Measurements from ENCODE around the gene MUCL3. TPM values are rescaled to one million over a fixed set of nuclear protein-coding genes. Genes with fewer than 3 reads are reported as not detected.

Gene MUCL3
- total RNA-seq, 4 donors from 2014 or later: not detected

DNA sequence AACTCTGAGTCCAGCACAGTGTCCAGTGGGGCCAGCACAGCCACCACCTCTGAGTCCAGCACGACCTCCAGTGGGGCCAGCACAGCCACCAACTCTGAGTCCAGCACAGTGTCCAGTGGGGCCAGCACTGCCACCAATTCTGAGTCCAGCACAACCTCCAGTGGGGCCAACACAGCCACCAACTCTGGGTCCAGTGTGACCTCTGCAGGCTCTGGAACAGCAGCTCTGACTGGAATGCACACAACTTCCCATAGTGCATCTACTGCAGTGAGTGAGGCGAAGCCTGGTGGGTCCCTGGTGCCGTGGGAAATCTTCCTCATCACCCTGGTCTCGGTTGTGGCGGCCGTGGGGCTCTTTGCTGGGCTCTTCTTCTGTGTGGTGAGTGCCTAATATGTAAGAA lies 46.5 kb downstream of the MUCL3 start:
- H3K27ac ChIP-seq (replicated peaks in 1 of 4): no peak overlapping the region
- H3K4me3 ChIP-seq: no peak overlapping the region
- no peaks in the 10 kb centered on the region for H3K9me3 ChIP-seq
- H3K4me1 ChIP-seq: peaks cover 0 to 9% (median 2%) of the 10 kb centered on the region in 4 donors
- H3K36me3 ChIP-seq: no peaks in the 10 kb centered on the region
- WGBS: 75% methylated on average over 5 of the region's 6 CpGs
- no peak for DNase-seq (ENCODE audit: extremely low spot score)
- H3K27me3 ChIP-seq: peaks cover 0 to 47% (median 0%) of the 10 kb centered on the region in 4 donors
- TF ChIP-seq EP300 (IDR thresholded peaks at IDR 0.05) (no peak), POLR2A (IDR thresholded peaks at IDR 0.05; ENCODE audit: low read depth) (no peak), POLR2AphosphoS5 (IDR thresholded peaks at IDR 0.05) (no peak)
- TF ChIP-seq, protein P1, sequence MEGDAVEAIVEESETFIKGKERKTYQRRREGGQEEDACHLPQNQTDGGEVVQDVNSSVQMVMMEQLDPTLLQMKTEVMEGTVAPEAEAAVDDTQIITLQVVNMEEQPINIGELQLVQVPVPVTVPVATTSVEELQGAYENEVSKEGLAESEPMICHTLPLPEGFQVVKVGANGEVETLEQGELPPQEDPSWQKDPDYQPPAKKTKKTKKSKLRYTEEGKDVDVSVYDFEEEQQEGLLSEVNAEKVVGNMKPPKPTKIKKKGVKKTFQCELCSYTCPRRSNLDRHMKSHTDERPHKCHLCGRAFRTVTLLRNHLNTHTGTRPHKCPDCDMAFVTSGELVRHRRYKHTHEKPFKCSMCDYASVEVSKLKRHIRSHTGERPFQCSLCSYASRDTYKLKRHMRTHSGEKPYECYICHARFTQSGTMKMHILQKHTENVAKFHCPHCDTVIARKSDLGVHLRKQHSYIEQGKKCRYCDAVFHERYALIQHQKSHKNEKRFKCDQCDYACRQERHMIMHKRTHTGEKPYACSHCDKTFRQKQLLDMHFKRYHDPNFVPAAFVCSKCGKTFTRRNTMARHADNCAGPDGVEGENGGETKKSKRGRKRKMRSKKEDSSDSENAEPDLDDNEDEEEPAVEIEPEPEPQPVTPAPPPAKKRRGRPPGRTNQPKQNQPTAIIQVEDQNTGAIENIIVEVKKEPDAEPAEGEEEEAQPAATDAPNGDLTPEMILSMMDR (IDR thresholded peaks at IDR 0.05): no peak
- intact Hi-C loops (cut with DNase I): no loop called here

DNA sequence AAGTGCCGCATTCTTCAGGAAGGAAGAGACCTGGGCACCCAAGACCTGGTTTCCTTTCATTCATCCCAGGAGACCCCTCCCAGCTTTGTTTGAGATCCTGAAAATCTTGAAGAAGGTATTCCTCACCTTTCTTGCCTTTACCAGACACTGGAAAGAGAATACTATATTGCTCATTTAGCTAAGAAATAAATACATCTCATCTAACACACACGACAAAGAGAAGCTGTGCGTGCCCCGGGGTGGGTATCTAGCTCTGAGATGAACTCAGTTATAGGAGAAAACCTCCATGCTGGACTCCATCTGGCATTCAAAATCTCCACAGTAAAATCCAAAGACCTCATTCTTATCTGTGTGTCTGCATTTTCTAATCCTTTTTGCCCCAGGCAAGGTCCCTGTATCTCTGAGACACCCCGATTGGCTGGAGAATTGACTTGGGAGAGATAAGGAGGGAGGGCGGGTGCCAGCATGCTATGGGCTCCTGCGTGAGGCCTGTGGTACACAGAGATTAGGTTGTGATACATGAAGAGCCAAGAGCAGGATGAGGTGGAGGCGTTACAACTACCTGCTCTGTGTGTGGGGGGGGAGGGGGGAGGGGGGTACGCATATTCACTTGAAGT lies 47.5 kb downstream of the MUCL3 start:
- Histone ChIP-seq H3K27me3 (peaks cover 0 to 42% (median 0%) of the 10 kb centered on the region in 4 donors), H3K4me1 (peaks cover 0 to 5% (median 0%) of the 10 kb centered on the region in 4 donors), H3K9me3 (no peaks in the 10 kb centered on the region), H3K4me3 (no peak overlapping the region), H3K27ac (replicated peaks in 1 of 4) (no peak overlapping the region), H3K36me3 (no peaks in the 10 kb centered on the region)
- intact Hi-C loops (cut with DNase I): no loop called here
- TF ChIP-seq, protein P1 (IDR thresholded peaks at IDR 0.05): no peak
- TF ChIP-seq EP300 (IDR thresholded peaks at IDR 0.05): no peak
- no peak for TF ChIP-seq POLR2AphosphoS5 (IDR thresholded peaks at IDR 0.05)
- TF ChIP-seq POLR2A (IDR thresholded peaks at IDR 0.05; ENCODE audit: low read depth): no peak
- 83% methylated on average over 9 of the region's 9 CpGs for WGBS
- no peak for DNase-seq (ENCODE audit: extremely low spot score)

DNA sequence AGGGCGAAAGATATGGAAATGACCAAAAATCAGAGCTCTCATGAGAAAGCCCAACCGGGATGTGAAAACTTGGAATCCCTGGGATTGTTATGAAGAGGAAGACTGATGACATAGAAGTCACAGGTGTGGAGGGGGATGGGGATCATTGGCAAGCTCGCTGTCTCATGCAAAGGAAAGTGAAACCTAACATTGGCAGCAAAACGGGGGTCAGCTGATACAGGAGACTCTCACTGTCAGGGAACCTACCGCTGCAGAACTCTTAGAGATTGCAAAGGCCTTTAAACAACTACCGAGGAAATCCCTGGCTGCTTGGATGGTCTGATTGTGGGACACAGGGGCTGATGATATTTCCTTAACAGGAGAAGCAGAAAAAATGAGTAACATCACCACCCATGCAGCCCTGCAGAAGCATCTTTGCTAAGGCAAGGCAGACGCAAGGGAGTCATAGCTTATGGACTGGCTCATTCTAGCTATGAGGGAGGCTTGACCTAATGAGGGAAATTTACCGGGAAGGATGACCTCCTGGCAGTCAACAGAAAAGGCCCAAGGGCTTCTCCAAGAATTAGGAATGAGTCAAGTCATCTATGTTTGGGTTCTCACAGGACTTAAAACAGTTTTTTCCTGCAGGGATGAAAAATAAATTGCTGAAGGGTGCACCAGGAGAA lies 49.8 kb downstream of the MUCL3 start:
- Histone ChIP-seq H3K4me1 (peaks cover 0 to 5% (median 0%) of the 10 kb centered on the region in 4 donors), H3K27me3 (peaks cover 0 to 28% (median 0%) of the 10 kb centered on the region in 4 donors), H3K4me3 (no peak overlapping the region), H3K36me3 (no peaks in the 10 kb centered on the region), H3K27ac (replicated peaks in 1 of 4) (no peak overlapping the region), H3K9me3 (no peaks in the 10 kb centered on the region)
- no peak for DNase-seq (ENCODE audit: extremely low spot score)
- WGBS: 49% methylated on average over 8 of the region's 8 CpGs
- intact Hi-C loops (cut with DNase I): no loop called here
- TF ChIP-seq POLR2A (IDR thresholded peaks at IDR 0.05; ENCODE audit: low read depth) (no peak), POLR2AphosphoS5 (IDR thresholded peaks at IDR 0.05) (no peak), EP300 (IDR thresholded peaks at IDR 0.05) (no peak)
- TF ChIP-seq, protein P1 (IDR thresholded peaks at IDR 0.05): no peak

DNA sequence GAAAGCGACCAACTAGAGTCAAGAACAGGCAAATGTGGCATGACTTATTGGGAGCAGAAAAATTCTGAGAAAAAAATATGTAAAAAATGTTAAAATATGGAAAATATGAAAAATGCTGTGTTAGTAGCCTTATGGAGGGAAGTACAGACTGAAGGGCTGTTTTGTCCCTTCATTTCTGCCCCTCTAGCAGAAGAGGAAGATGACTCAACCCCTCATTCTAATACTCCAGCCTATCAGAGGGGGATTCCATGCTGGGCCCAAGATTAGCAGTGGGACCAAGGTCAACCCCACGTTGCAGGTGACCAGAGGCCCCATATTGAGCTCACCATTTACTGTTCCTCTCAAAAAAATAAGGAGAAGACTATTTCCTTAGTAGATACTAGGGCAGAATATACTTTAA lies 51.1 kb downstream of the MUCL3 start:
- H3K4me1 ChIP-seq: peaks cover 0 to 5% (median 0%) of the 10 kb centered on the region in 4 donors
- no peaks in the 10 kb centered on the region for H3K36me3 ChIP-seq
- TF ChIP-seq EP300 (IDR thresholded peaks at IDR 0.05) (no peak), POLR2A (IDR thresholded peaks at IDR 0.05; ENCODE audit: low read depth) (no peak), POLR2AphosphoS5 (IDR thresholded peaks at IDR 0.05) (no peak)
- TF ChIP-seq, protein P1 (IDR thresholded peaks at IDR 0.05): no peak
- H3K27me3 ChIP-seq: peaks cover 0 to 15% (median 0%) of the 10 kb centered on the region in 4 donors
- intact Hi-C loops (cut with DNase I): no loop called here
- 85% methylated on average over 2 of the region's 2 CpGs for WGBS
- no peaks in the 10 kb centered on the region for H3K9me3 ChIP-seq
- no peak overlapping the region for H3K4me3 ChIP-seq
- no peak for DNase-seq (ENCODE audit: extremely low spot score)
- no peak overlapping the region for H3K27ac ChIP-seq (replicated peaks in 1 of 4)
